Heart right ventricle (tissue), 16 donors: Measurements from ENCODE around the gene CRYBA1. TPM values are rescaled to one million over a fixed set of nuclear protein-coding genes. Genes with fewer than 3 reads are reported as not detected.

Experiments
- ATAC-seq, 8 donors: fragments of 200-7000 bp; cut with Tn5 transposase; one replicate each; pipeline ENCODE4 v1.9.1; 2020; ENCODE audit warnings: mild to moderate bottlenecking in 8 of 8, moderate library complexity in 8 of 8, moderate number of reproducible peaks in 1 of 8
- DNase-seq, 2 donors: peaks; one replicate each; pipeline ENCODE4 v3.0.0-alpha.2; 2020
- H3K27ac ChIP-seq, 10 donors: fragments of 200-600 bp; sonication (generic) in 2 of 10; one replicate each; pipeline versions ENCODE4 v1.5.0 to v1.8.0; 2020 to 2022; ENCODE audit warnings: mild to moderate bottlenecking in 3 of 10
- H3K27me3 ChIP-seq, 7 donors: fragments of 200-600 bp; one replicate each; pipeline ENCODE4 v1.8.0; 2021 to 2022; ENCODE audit warnings: mild to moderate bottlenecking in 2 of 7
- H3K36me3 ChIP-seq, 9 donors: fragments of 200-600 bp; sonication (generic) in 1 of 9; one replicate each; pipeline versions ENCODE4 v1.5.0 to v1.8.0; 2020 to 2022; ENCODE audit warnings: mild to moderate bottlenecking in 2 of 9
- H3K4me1 ChIP-seq, 9 donors: fragments of 200-600 bp; sonication (generic) in 1 of 9; one replicate each; pipeline versions ENCODE4 v1.5.0 to v1.8.0; 2020 to 2022; ENCODE audit warnings: mild to moderate bottlenecking in 4 of 9
- H3K4me3 ChIP-seq, 10 donors: fragments of 200-600 bp; sonication (generic) in 2 of 10; one replicate each; pipeline versions ENCODE4 v1.5.0 to v1.8.0; 2020 to 2022; ENCODE audit warnings: mild to moderate bottlenecking in 7 of 10, moderate library complexity in 2 of 10
- H3K9me3 ChIP-seq, 11 donors: fragments of 200-600 bp in 10 of 11; sonication (generic) in 2 of 11; one replicate each; pipeline versions ENCODE4 v1.5.0 to v1.8.0; 2013 to 2022; ENCODE audit warnings: mild to moderate bottlenecking in 2 of 11, control low read depth in 1 of 11, moderate library complexity in 1 of 11
- CTCF ChIP-seq, 9 donors: fragments of 200-600 bp; sonication (generic) in 2 of 9; IDR thresholded peaks; one replicate each; pipeline versions ENCODE4 v1.5.0 to v1.8.0; 2021 to 2022; ENCODE audit warnings: antibody characterized with exemption in 9 of 9, mild to moderate bottlenecking in 5 of 9, moderate library complexity in 1 of 9
- WGBS, 2 donors: extraction: QIAGEN DNeasy Blood & Tissue Kit; methylation state at CpG; one replicate each; pipeline ENCODE4 v1.1.7; 2013; ENCODE audit warnings: inconsistent platforms in 1 of 2; 5-methylcytosine and 5-hydroxymethylcytosine counted together
- intact Hi-C, 10 donors: fragments of 100-400 bp; cut with DNase I; formaldehyde crosslinking; loops; one replicate each; pipeline versions ENCODE4 v1.11.1 to v1.14.2; 2022
- polyA plus RNA-seq, 2 donors: library from polyadenylated mRNA; stranded (reverse); fragments of 200-250 nt; gene quantifications; one replicate each; pipeline ENCODE4 v1.2.3, GENCODE V29; 2013
- total RNA-seq, 10 donors: library from RNA; stranded (reverse); fragmentation: NEBNext Ultra II Directional in 3 of 10; extraction: Animal tissue kit (Norgen Biotek cat#: 25700) in 3 of 10; gene quantifications; one replicate each; pipeline versions ENCODE4 v1.2.1 to v1.2.4, GENCODE V29; 2021 to 2023
- donor health status: Arrhythmogenic right ventricular cardiomyopathy.
- donor health status: ischemic (EF 13 %, LVEDD 7.1; RV severe dilation, severe dysfunction).
- donor health status: healthy with polysubstance abuse.
- donor health status: DM: no; HTN: yes; CAD: no.
- donor health status: DM: no; HTN: no; CAD: no.
- donor health status: ischemic (EF 25% LVEDD 6.9; RV normal size, moderate dysfunction).
- donor health status: ischemic (EF 25% LVEDD 5.7; RV mildly dilated, moderate dysfunction).
- donor health status: healthy.
- donor health status: DM: yes; HTN: yes; CAD: no.
- donor health status: Ischemic cardiomyopathy.
- donor health status: ischemic (EF 35%, LVEDD 5.7; RV mildly dilated, moderate dysfunction).
- donor health status: nonischemic (EF 11% LVEDD 7.7; RV severe dilation, severe dysfunction).
- donor health status: DM: yes; HTN: yes; CAD: no.
- donor health status: PGD.
- donor health status: ischemic (EF 29% LVEDD 5.4; RV normal size, mild dysfunction).
- donor health status: nonischemic (EF 23%, LVEDD 6.1; RV moderate dilation, normal function).

CRYBA1 gene
- total and polyA plus RNA-seq, 12 donors = not detected

GRCh38 chr17:29273924-29274323 is 27.3 kb downstream of the CRYBA1 start:
- no peak for TF ChIP-seq CTCF (IDR thresholded peaks at IDR 0.05)
- no peak for ATAC-seq
- intact Hi-C loops = no loop called here

GRCh38 chr17:29278692-29279091 is 32.0 kb downstream of the CRYBA1 start:
- Histone ChIP-seq H3K4me1 (peaks cover 9 to 85% (median 50%) of the 10 kb centered on the region in 9 donors), H3K9me3 (peaks cover 0 to 18% (median 4%) of the 10 kb centered on the region in 11 donors), H3K27me3 (no peaks in the 10 kb centered on the region), H3K4me3 (no peak overlapping the region), H3K27ac (no peak overlapping the region), H3K36me3 (peaks cover 0 to 96% (median 27%) of the 10 kb centered on the region in 9 donors)
- DNase-seq = no peak
- intact Hi-C loops = no loop called here
- no peak for ATAC-seq
- TF ChIP-seq CTCF (IDR thresholded peaks at IDR 0.05) = no peak

More at GRCh38 chr17:29273924-29274323, 27.3 kb downstream of the CRYBA1 start:
- H3K36me3 ChIP-seq = peaks cover 0 to 94% (median 3%) of the 10 kb centered on the region in 9 donors
- H3K27ac ChIP-seq = no peak overlapping the region
- peaks cover 0 to 9% (median 3%) of the 10 kb centered on the region in 11 donors for H3K9me3 ChIP-seq
- H3K27me3 ChIP-seq = no peaks in the 10 kb centered on the region
- 69 to 86% methylated on average over 1 of the region's 1 CpG for WGBS, 2 donors
- peaks cover 5 to 66% (median 25%) of the 10 kb centered on the region in 9 donors for H3K4me1 ChIP-seq
- no peak overlapping the region for H3K4me3 ChIP-seq
- DNase-seq = no peak

- Histone ChIP-seq H3K27ac (no peak overlapping the region), H3K4me1 (peaks cover 9 to 85% (median 57%) of the 10 kb centered on the region in 9 donors), H3K36me3 (peaks cover 0 to 96% (median 31%) of the 10 kb centered on the region in 9 donors), H3K9me3 (peaks cover 0 to 18% (median 4%) of the 10 kb centered on the region in 11 donors), H3K4me3 (no peak overlapping the region), H3K27me3 (no peaks in the 10 kb centered on the region)
- WGBS, 2 donors = 96 to 97% methylated on average over 5 of the region's 5 CpGs
- intact Hi-C loops = loop anchor here in 3 of 10 donors (10.0 kb wide), 3 partner anchors 55 to 125 kb away; no protein-coding TSS in a partner anchor
- DNase-seq (no peak), ATAC-seq (no peak)
- TF ChIP-seq CTCF (IDR thresholded peaks at IDR 0.05) = no peak
Observed at GRCh38 chr17:29279397-29280070, 32.9 kb downstream of the CRYBA1 start.

GRCh38 chr17:29283496-29283895 is 36.8 kb downstream of the CRYBA1 start:
- Histone ChIP-seq H3K4me3 (no peak overlapping the region), H3K27ac (no peak overlapping the region), H3K27me3 (no peaks in the 10 kb centered on the region), H3K9me3 (peaks cover 0 to 13% (median 4%) of the 10 kb centered on the region in 11 donors), H3K4me1 (peaks cover 9 to 83% (median 69%) of the 10 kb centered on the region in 9 donors), H3K36me3 (peaks cover 3 to 100% (median 54%) of the 10 kb centered on the region in 9 donors)
- peak in 4 of 9 donors; percentile 6 to 27 (median 10) for TF ChIP-seq CTCF (IDR thresholded peaks at IDR 0.05)
- intact Hi-C loops = loop anchor here in 3 of 10 donors (10.0 kb wide), 3 partner anchors 59 to 129 kb away; no protein-coding TSS in a partner anchor
- no peak for ATAC-seq
- WGBS, 2 donors = 49 to 64% methylated on average over 5 of the region's 5 CpGs
- no peak for DNase-seq
